Activated naive CD8-positive, alpha-beta T cell treated with anti-CD3 and anti-CD28 coated beads, Interleukin-2, amount 50 U/mL, for 16 hours (primary cell): ENCODE measurements around the gene CCNA1.

ENCODE experiments used
- DNase-seq: peaks from one replicate; pipeline ENCODE4 v3.0.0-alpha.2; 2020; ENCODE audit warnings: low read depth, low spot score

Gene CCNA1

DNA sequence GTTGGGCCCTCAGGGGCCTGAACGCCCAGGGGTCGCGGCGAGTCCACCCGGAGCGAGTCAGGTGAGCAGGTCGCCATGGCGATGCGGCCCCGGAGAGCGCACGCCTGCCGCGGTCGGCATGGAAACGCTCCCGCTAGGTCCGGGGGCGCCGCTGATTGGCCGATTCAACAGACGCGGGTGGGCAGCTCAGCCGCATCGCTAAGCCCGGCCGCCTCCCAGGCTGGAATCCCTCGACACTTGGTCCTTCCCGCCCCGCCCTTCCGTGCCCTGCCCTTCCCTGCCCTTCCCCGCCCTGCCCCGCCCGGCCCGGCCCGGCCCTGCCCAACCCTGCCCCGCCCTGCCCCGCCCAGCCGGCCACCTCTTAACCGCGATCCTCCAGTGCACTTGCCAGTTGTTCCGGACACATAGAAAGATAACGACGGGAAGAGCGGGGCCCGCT lies at the start of gene CCNA1:
TSS of gene CCNA1 (plus strand) at position 390 of the 439 bp plus-strand sequence. CDS start 562 bp downstream, outside the sequence.
- no peak for DNase-seq

DNA sequence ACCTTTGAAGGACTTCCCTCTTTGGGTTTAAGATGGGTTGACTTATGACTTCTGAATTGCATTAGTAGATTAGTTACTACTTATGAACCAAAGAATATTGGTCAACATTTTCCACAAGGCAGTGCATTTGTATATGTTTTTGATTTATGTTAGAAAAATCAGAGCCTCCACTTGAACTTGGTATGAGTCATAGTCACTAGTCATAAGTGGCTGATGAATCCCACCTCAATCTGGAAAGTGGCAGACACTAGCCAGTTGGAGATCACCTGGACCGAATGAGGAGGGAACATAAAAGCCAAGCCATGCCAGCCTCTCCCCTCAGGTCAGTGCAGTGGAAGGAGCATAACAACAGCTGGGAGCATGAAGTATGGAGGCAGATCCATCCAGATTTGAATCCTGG lies 46.8 kb upstream of the CCNA1 start:
- no peak for DNase-seq

DNA sequence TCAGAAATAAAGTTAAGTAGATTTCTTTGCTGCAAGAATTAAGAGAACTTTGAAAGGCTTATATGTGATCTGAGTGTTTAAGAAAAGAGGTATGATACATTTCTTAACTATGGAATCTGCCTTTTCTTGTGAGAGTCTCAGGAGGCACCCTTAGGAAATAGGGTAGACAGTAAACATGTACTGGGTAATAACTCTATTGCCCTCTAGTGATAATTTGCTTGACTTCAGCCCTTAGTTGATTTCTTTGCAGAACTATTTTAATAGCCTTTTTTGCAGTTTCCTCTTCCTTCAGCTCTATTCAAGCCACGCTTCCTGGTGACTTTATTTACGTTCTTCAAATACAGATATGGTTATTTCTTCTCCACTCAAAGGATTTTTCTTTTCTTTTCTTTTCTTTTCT lies 37.0 kb upstream of the CCNA1 start:
- no peak for DNase-seq

DNA sequence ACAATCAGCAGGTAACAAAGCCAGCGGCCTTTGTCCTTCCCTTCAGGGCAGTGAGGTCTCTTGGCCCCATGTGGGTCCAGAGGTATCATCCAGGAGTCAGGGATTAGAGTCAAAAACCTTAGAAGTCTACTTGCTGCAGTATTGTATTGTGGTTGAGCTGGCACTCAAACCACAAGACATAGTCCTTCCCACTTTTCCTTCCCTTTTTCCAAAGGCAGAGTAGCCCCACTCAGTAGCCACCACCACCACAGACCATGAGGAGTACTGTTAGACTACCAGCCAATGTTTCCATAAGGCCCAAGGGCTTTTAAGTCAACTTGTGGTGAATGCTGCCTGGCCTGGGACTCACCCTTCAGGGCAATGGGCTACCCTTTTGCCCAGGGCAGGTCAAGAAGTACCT lies 27.1 kb upstream of the CCNA1 start:
- DNase-seq: no peak

DNA sequence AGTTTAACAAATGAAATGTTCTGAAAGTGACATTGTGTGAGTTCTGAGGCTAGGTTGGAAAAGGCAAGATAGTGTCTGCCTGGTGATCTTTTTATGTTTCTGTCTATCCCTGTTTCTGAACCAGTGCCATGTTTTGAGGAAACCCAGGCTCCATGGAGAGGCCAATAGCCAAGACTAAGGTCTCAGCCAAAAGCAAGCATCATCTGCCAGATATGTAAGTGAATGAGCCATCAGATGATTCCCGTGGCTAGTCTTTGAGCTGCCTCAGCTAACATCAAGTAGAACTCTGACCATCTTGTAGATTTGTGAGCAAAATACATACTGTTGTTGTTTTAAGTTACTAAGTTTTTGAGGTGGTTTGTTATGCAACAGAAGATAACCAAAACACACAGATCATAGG lies 19.6 kb upstream of the CCNA1 start:
- no peak for DNase-seq

DNA sequence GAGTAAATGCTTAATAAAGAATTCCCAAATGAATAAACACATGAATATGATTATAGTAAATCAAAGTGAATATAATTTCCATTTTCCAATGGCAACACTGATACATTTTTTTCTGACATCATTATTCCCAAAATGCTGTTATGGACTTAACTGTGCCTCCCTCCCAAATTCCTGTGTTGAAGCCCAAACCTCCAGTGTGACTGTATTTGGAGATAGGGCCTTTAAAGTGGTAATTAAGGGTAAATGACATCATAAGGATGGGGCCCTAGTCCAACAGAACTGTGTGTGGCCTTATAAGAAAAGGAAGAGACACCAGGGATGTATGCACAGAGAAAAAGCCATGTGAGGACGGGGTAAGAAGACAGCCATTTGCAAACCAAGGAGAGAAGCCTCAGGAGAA lies 19.1 kb upstream of the CCNA1 start:
- DNase-seq: no peak

DNA sequence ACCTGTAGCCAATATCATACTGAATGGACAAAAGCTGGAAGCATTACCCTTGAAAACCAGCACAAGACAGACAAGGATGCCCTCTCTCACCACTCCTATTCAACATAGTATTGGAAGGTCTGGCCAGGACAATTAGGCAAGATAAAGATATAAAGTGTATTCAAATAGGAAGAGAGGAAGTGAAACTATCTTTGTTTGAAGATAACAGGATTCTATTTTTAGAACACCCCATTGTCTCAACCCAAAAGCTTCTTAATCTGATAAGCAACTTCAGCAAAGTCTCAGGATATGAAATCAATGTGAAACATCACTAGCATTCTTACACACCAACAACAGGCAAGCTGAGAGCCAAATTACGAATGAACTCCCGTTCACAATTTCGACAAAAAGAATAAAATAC lies 17.8 kb upstream of the CCNA1 start:
- DNase-seq: no peak

DNA sequence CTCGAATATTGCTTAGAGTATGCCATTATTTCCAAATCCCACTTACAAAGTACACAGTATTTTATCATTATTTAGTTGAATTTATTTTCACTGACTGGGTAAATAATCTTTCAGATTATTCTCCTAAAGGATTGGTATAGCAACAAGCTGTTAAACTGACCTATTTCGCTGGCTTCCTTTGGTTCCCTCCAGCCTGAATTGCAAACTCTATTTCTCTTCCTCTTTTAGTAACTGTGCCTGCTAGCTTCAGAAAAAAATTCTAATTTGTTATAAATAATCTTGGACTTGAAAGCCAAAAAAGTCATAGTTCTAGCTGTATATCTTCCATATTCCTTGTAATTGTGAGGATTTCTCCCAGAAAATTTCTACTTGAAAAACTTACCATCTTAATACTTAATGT lies 15.0 kb upstream of the CCNA1 start:
- DNase-seq: no peak

DNA sequence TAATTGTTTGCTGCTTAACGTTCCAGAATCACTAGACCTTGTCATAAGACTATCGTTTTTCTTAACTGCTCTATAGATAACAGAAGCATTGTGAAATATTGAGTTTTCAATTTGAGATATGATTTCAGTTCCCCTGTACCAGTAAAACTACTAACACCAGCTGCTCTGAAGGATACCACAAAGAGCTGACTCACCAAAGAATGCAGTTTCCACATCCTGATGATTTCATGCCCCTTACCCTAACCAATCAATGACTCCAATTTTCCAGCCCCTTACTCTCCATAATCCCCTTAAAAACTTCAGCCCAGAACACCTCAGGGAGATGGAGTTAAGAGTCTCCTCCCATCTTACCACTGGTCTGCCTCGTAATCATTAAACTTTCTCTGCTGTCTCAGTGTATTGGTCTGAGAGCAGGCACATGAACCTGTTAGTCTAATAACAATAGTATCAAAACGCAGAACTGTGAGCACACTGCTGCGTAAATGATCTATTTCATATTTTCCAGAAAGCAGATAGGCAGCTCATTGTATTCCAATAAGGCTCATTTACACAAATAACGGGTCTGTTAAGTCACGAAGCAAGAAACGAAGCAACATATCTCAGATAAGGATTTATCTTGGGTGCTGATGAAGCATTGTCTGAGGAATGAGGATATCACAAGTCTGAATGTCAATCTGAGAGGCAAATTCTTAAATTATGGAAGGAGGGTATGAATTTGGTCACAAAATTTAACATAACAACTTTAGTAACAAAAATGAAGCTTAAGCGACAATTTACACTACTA lies 14.1 kb upstream of the CCNA1 start:
- DNase-seq: no peak

DNA sequence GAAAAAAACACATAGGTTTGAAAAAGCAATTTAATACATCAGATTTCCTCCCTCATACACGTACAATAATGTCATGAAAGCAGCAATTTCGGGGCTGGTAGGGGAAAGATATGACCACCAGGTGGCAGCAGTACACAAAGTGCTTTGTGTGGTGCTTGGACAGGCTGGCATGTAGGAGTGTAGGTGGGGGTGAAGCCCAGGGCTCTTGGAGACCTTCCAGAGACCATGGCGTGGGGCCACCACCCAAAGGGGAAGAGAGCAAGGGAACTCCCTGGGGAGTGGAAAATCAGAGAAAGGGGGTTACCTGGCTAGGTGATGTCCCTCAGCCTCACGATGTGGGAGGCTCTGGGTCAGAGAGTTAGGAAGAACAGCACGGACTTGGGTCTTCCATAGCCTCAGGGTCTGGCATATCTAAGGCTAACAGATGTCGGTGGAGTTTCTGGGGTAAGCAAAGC lies 11.8 kb upstream of the CCNA1 start:
- DNase-seq: peak; percentile 37

DNA sequence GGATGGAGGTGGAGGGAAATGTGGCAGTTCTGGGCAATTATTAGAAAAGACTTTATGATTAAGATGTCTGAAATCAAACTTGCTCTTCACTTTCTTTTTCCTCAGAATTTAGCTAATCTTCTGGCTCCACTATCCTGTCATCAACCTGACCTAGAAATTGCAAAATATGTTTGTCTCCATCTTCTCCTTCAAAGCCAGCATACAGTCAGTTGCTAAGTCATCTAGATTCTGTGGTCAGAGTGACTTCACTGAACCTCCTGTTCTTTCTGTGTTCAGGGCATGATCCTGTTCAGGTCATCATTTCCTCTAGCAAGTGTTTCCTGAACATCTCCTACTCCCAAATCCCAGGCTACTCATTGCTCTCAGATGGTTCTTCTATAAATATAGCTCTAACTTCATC lies 10.8 kb upstream of the CCNA1 start:
- DNase-seq: no peak

DNA sequence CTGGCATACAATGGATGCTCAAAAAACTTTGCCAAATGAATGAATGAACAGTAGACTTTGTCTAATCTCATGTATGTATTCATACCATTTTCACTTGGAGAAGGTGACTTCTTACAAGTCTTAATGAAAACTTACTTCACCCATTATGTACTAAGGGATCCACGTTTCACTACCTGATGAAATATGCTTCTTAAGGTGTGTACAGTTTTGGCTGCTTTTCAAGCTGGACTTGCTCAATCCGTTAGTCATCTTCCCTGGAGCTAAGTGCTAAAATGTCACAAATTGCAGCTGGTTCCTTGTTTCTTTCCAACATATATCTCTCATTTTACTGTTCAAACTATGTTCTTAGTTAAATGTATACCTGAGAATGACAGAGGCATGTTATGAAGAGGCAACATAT lies 4.2 kb upstream of the CCNA1 start:
- no peak for DNase-seq

DNA sequence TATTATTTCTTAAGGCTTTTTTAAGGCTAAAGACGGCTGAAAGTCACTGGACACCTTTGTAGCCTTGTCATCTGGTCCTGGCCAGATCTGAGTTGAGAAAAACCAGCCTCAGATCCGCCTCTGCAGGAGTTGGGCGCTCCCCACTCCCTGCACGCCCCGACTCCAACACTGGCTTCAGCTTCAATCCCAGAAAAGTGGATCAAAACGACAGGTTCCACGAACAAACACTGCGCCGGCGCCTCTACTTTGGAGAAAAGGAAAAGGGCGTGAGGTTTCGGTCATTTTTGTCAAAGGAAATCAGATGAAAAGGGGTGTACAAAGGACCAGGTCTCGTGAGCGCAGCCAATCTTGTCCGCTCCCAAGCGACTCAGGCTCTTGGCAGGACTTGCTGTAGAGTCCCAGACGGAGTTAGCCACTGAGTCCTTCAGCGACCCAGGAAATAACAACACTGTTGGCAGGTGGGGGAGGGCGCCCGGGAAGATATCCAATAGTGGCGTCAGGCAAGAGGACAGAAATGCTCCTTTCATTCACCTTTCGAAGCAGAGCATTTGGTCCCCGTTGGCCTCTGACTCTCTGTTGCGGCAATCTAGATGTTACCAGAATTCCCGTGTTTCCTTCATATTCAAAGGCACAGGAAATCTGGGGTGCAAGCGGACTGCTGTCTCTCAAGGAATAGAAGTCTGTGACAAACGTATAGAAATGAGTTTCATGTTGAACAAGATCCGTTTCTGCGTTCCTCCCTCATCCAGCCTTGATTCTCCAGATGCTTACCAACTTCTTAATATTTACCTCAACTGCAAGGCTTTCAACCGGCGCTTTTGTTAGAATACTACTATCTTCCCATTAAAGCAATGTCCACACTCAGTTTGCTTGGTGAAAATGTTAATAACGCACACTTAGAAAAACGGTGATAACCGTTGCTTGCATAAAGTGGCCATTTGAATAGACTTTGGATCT lies 1.8 kb upstream of the CCNA1 start:
- DNase-seq: no peak

DNA sequence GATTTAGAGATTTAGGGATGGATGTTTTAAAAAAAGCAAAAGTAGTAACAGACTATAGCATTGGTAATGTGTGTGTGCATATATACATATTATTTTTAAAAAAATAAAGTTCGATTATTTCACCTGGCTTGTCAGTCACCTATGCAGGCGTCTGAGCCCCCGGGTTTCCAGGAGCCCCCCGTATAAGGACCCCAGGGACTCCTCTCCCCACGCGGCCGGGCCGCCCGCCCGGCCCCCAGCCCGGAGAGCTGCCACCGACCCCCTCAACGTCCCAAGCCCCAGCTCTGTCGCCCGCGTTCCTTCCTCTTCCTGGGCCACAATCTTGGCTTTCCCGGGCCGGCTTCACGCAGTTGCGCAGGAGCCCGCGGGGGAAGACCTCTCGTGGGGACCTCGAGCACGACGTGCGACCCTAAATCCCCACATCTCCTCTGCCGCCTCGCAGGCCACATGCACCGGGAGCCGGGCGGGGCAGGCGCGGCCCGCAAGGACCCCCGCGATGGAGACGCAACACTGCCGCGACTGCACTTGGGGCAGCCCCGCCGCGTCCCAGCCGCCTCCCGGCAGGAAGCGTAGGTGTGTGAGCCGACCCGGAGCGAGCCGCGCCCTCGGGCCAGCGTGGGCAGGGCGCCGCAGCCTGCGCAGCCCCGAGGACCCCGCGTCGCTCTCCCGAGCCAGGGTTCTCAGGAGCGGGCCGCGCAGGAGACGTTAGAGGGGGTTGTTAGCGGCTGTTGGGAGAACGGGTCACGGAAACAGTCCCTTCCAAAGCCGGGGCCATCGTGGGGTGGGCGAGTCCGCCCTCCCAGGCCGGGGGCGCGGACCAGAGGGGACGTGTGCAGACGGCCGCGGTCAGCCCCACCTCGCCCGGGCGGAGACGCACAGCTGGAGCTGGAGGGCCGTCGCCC lies 840 bp upstream of the CCNA1 start:
- no peak for DNase-seq

DNA sequence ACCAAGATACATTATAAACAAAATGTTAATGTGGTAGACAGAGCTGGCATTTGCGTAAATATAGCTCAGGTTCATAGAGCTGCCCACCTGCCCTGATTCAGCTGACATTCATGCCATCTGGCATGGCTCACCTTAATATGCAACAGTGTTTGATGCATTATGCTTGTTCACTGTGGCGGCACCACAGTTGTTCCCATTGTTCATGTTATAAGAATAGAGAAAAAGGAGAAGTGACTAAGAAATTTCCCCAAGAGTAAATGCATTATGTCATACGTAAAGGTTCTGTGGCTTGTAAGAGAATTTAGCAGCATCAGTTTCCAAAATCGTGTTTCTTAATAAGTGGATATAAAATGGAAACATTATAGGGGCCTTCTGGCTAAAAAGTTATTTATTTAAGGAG lies 4.5 kb downstream of the CCNA1 start:
- no peak for DNase-seq

DNA sequence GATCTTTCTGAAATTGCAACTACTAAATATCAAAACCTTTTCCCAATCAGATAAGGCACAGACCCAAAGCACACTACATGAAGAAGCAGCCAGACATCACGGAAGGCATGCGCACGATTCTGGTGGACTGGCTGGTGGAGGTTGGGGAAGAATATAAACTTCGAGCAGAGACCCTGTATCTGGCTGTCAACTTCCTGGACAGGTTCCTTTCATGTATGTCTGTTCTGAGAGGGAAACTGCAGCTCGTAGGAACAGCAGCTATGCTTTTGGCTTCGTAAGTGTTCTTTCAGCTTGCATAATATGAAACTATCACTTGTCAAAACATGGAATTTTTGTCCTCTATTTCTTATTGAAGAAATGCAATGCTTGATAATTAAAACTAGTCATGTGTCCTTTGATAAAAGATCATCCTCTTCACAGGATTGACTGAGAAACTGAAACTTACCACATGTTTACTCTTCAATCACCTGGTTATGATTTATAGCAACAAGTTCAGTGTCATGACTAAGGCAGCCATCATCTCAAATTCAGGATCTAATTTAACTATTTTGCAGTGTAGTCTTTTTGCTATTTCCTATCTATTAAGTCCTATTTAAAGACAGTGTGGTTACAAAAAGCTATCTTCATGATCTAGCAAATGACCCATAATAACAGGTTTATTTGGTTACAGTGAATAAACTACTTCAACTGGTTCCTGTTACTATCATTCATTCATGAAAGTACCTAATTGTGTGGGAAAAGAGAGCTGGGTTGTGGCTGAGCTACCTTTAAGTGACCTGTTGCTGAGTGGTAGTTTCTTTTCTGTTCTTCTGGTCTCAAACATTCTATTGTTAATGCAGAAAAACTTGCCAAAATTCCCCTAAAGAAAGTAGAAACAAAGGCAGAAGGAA lies 6.5 kb downstream of the CCNA1 start:
- no peak for DNase-seq

DNA sequence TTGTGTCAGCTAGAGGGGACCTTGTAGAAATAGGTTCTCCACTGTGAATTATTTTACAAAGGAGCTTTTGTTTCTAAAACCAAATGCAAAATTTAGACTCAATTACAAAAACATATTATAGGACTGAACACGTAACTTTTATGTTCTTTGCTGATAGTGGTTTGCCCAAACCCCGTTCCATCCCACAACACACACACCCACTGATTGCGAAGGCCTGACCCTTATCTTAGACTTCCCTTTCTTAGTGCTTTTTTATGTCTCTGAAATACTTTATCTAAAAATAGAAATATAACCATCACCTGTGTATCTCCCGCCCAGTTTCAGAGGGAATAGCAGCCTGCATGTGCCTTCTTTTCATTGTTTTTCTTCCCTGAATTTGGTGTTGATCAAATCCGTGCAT lies 13.0 kb downstream of the CCNA1 start:
- no peak for DNase-seq

DNA sequence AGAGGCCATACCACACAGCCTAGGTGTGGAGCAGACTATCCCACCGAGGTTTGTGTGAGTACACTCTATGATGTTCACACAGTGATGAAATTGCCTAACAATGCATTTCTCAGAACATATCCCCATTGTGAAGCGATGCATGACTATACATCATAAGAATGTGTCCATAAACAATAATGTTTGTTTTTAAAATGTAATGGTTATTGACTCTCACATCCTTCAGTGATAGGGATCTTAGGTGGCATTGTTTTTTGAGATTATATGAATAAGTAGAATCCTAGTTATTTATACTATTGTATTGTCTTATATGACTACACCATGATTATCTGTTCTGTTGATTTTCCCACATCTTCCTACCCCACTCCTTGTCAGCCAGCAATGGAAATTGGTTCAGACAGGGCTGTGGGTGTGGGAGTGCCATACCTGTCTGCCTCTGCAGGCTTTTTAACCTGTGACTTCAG lies 13.6 kb downstream of the CCNA1 start:
- DNase-seq: no peak

DNA sequence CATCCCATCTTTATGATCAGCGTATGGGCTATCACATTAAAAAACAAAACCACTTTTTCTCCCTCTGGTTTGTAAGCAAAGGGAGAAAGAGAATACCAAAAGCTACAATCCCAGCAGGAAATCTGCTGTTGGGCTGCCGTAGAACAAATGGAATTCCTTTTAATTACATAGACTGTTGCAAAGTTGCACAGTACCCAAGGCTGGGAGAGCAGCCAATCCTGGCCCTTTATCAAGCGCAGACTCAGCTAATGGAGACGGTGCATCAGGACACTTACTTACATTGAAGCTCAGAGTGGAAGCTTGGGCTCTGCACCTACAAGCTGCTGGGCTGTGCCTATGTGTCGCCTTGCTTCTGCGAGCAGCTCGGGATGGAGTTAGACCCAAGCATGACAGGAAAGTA lies 15.2 kb downstream of the CCNA1 start:
- DNase-seq: no peak

DNA sequence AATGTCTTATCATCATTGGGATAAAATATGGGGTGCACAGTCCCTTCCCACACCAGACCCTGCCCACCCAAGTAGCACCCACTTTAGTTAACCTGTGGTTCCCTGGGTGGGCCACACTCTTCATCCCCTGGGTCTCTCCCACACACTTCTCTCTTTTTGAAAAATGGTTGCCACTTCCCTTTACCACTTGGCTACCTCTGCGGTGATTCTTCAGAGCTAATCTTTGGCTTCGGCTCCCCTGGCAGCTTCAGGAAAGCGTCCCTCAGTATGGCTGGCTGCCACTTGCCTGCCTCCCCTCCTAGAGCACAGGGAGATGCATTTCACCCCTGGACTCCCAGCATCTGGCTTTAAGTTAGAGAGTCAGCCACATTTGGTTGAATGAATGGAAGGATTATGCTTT lies 18.2 kb downstream of the CCNA1 start:
- DNase-seq: no peak

DNA sequence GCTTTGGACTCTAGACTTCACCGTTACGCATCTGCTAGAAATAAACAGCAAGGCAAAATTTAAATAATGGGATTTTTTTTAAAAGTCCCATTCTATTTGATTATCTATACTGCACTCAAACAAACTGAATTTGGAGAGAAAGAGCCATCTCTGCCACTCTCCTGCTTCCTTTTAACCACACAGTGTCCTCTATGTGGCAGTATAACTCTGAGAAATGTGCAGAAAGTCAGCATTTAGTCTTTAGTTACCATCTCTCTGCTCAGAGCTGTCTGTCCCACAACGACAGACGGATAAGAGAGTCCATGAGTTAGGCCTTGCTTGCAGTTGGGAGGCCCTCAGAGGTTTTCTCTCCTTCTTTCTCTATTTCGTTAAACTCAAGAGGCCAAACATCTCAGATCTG lies 21.2 kb downstream of the CCNA1 start:
- DNase-seq: no peak
